ENCODE results near the gene FBXW4.

The FBXW4 gene
- 53.1 to 64.3 (median 55.0) reads per million in 3 donors for total RNA-seq

DNA sequence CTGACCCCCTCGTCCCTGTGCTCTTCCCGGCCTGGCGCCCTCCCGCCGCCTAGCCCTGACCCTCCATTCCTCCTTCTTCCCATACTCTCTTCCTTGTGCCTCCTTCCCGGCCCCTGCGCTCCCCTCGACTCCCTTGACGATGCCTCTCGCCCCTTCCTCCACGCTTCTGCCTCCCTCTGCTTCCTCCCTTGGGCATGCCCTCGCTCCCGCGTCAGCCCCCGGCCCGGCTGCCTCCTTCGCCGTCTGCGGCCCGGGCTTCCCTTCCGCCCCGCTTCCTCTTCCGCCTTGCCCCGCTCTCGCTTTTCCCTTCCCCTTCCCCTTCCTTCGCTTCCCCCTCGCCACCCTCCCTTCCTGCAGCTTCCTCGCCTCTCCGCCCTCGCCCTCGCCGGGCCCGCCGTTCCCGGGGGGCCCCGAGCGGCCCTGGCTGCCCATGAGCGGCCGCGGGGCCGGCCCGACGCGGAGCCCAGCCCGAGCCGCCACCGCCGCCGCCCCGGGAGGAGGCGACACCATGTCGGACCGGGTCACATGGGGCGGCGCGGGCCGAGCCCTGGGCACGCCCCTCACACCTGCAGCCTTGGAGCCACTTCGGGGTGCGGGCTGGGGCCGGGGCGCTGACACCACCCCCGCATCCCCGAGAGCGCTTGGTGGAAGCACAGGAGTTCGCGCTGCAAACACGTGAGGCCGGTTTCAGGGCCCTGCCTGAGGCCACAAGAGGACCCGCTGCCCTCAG lies at the start of gene FBXW4:
Gene FBXW4 (minus strand): TSS at position 497 of the 730 bp plus-strand sequence. CDS start 65 bp downstream, at position 432.
- Histone ChIP-seq H3K36me3 (ENCODE audit: control insufficient read depth, insufficient read depth, low read length) (no peaks in the 10 kb centered on the region), H3K4me3 (ENCODE audit: insufficient read depth, low read depth, low read length, poor library complexity, severe bottlenecking) (peak within 1 kb of the TSS; percentile 84), H3K27ac (ENCODE audit: insufficient read depth, low read length, poor library complexity, severe bottlenecking) (peak within 1 kb of the TSS; percentile 98), H3K27me3 (replicated peaks; ENCODE audit: control insufficient read depth, insufficient read depth, low read length, poor library complexity, severe bottlenecking) (no peaks in the 10 kb centered on the region), H3K9me3 (ENCODE audit: control insufficient read depth, low read length) (no peaks in the 10 kb centered on the region), H3K4me1 (ENCODE audit: control insufficient read depth, insufficient read depth, low read length, poor library complexity, severe bottlenecking) (peaks cover 8% of the 10 kb centered on the region)
- peak; percentile 52 to 64 (median 60) for DNase-seq

DNA sequence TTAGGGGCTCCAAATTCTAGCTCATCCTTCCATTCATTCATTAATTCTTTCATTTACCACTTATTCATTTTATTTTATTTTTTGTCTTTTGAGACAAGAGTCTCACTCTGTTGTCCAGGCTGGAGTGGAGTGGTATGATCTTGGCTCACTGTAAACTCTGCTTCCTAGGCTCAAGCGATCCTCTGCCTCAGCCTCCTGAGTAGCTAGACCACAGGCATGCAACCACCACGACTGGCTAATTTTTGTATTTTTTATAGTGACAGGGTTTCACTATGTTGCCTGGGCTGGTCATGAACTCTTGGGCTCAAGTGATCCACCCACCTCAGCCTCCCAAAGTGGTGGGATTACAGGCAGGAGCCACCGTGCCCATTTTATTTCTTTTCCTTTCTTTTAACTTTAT lies 49.3 kb upstream of the FBXW4 start:
- Histone ChIP-seq H3K9me3 (ENCODE audit: control insufficient read depth, low read length) (no peaks in the 10 kb centered on the region), H3K36me3 (ENCODE audit: control insufficient read depth, insufficient read depth, low read length) (no peaks in the 10 kb centered on the region), H3K4me3 (ENCODE audit: insufficient read depth, low read depth, low read length, poor library complexity, severe bottlenecking) (no peak overlapping the region), H3K4me1 (ENCODE audit: control insufficient read depth, insufficient read depth, low read length, poor library complexity, severe bottlenecking) (no peaks in the 10 kb centered on the region), H3K27me3 (replicated peaks; ENCODE audit: control insufficient read depth, insufficient read depth, low read length, poor library complexity, severe bottlenecking) (no peaks in the 10 kb centered on the region), H3K27ac (ENCODE audit: insufficient read depth, low read length, poor library complexity, severe bottlenecking) (no peak overlapping the region)
- DNase-seq: no peak

GRCh38 chr10:101741938-101742337 lies 47.0 kb upstream of the FBXW4 start:
- Histone ChIP-seq H3K27ac (ENCODE audit: insufficient read depth, low read length, poor library complexity, severe bottlenecking) (no peak overlapping the region), H3K4me1 (ENCODE audit: control insufficient read depth, insufficient read depth, low read length, poor library complexity, severe bottlenecking) (no peaks in the 10 kb centered on the region), H3K27me3 (replicated peaks; ENCODE audit: control insufficient read depth, insufficient read depth, low read length, poor library complexity, severe bottlenecking) (no peaks in the 10 kb centered on the region), H3K36me3 (ENCODE audit: control insufficient read depth, insufficient read depth, low read length) (no peaks in the 10 kb centered on the region), H3K9me3 (ENCODE audit: control insufficient read depth, low read length) (no peaks in the 10 kb centered on the region), H3K4me3 (ENCODE audit: insufficient read depth, low read depth, low read length, poor library complexity, severe bottlenecking) (no peak overlapping the region)
- DNase-seq: no peak

DNA sequence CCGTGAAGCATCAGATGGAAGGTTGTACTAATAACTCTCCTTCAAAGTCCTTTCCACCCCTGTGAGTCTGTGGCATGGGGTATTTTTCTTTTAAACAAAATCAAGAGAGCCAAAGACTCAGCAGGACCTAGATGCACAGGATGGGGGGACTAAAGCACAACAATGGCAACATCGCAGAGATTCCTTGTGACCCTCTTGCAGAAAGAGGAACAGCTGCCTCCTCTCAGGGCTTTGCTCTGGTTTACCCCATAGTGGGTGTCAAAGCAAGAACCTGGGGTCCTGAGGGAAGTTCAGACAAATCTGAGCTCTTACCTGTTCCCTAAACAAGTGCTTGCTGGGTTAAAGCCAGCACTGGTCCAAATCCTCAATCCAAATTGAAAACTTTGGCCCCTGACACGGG lies 41.7 kb upstream of the FBXW4 start:
- DNase-seq: no peak
- Histone ChIP-seq H3K4me1 (ENCODE audit: control insufficient read depth, insufficient read depth, low read length, poor library complexity, severe bottlenecking) (no peaks in the 10 kb centered on the region), H3K36me3 (ENCODE audit: control insufficient read depth, insufficient read depth, low read length) (no peaks in the 10 kb centered on the region), H3K4me3 (ENCODE audit: insufficient read depth, low read depth, low read length, poor library complexity, severe bottlenecking) (no peak overlapping the region), H3K27me3 (replicated peaks; ENCODE audit: control insufficient read depth, insufficient read depth, low read length, poor library complexity, severe bottlenecking) (no peaks in the 10 kb centered on the region), H3K9me3 (ENCODE audit: control insufficient read depth, low read length) (no peaks in the 10 kb centered on the region), H3K27ac (ENCODE audit: insufficient read depth, low read length, poor library complexity, severe bottlenecking) (no peak overlapping the region)

DNA sequence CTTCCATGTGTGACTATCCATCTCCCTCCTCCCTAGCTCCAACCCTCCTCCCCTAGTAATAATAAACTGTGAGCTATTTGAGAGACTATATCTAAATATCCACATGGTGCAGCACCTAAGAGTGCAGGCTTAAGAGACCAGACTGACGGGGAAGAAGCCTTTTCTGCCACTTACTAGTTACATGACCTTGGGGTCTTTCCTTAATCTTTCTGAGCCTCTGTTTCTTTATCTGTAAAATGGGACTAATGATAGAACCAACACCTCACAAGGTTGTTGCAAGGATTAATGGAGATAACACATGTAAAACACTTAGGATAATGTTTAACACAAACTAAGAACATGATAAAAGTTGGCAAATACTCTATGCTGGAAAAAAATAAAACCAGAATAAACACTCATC lies 37.1 kb upstream of the FBXW4 start:
- Histone ChIP-seq H3K36me3 (ENCODE audit: control insufficient read depth, insufficient read depth, low read length) (no peaks in the 10 kb centered on the region), H3K9me3 (ENCODE audit: control insufficient read depth, low read length) (no peaks in the 10 kb centered on the region), H3K4me1 (ENCODE audit: control insufficient read depth, insufficient read depth, low read length, poor library complexity, severe bottlenecking) (no peaks in the 10 kb centered on the region), H3K27ac (ENCODE audit: insufficient read depth, low read length, poor library complexity, severe bottlenecking) (no peak overlapping the region), H3K27me3 (replicated peaks; ENCODE audit: control insufficient read depth, insufficient read depth, low read length, poor library complexity, severe bottlenecking) (no peaks in the 10 kb centered on the region), H3K4me3 (ENCODE audit: insufficient read depth, low read depth, low read length, poor library complexity, severe bottlenecking) (no peak overlapping the region)
- DNase-seq: no peak

- Histone ChIP-seq H3K9me3 (ENCODE audit: control insufficient read depth, low read length) (no peaks in the 10 kb centered on the region), H3K27me3 (replicated peaks; ENCODE audit: control insufficient read depth, insufficient read depth, low read length, poor library complexity, severe bottlenecking) (no peaks in the 10 kb centered on the region), H3K4me1 (ENCODE audit: control insufficient read depth, insufficient read depth, low read length, poor library complexity, severe bottlenecking) (no peaks in the 10 kb centered on the region), H3K27ac (ENCODE audit: insufficient read depth, low read length, poor library complexity, severe bottlenecking) (no peak overlapping the region), H3K4me3 (ENCODE audit: insufficient read depth, low read depth, low read length, poor library complexity, severe bottlenecking) (no peak overlapping the region), H3K36me3 (ENCODE audit: control insufficient read depth, insufficient read depth, low read length) (no peaks in the 10 kb centered on the region)
- no peak for DNase-seq
Observed at GRCh38 chr10:101726115-101726387, 31.1 kb upstream of the FBXW4 start.

GRCh38 chr10:101725296-101726114 lies 30.5 kb upstream of the FBXW4 start:
- no peak overlapping the region for H3K4me3 ChIP-seq (ENCODE audit: insufficient read depth, low read depth, low read length, poor library complexity, severe bottlenecking)
- no peaks in the 10 kb centered on the region for H3K36me3 ChIP-seq (ENCODE audit: control insufficient read depth, insufficient read depth, low read length)
- no peak for DNase-seq
- no peak overlapping the region for H3K27ac ChIP-seq (ENCODE audit: insufficient read depth, low read length, poor library complexity, severe bottlenecking)
- no peaks in the 10 kb centered on the region for H3K9me3 ChIP-seq (ENCODE audit: control insufficient read depth, low read length)
- no peaks in the 10 kb centered on the region for H3K27me3 ChIP-seq (replicated peaks; ENCODE audit: control insufficient read depth, insufficient read depth, low read length, poor library complexity, severe bottlenecking)
- no peaks in the 10 kb centered on the region for H3K4me1 ChIP-seq (ENCODE audit: control insufficient read depth, insufficient read depth, low read length, poor library complexity, severe bottlenecking)

DNA sequence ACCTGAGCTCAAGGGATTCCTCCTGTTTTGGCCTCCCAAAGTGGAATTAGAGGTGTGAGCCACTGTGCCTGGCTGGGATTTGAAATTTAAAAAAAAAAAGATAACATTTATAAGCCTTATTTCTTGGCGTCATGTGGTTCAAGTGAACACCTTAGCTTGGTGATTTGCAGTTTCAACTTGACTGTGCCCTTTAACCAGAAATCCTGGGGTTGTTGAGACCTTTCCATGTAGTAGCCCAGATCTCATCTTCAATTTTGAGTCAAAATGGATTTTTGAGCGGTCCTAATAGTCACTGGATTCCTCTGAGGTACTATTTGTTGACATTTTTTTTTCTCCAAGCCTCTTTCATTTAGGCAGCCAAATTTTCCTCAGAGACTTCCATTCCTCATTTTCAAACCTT lies 29.5 kb upstream of the FBXW4 start:
- Histone ChIP-seq H3K27ac (ENCODE audit: insufficient read depth, low read length, poor library complexity, severe bottlenecking) (no peak overlapping the region), H3K9me3 (ENCODE audit: control insufficient read depth, low read length) (no peaks in the 10 kb centered on the region), H3K27me3 (replicated peaks; ENCODE audit: control insufficient read depth, insufficient read depth, low read length, poor library complexity, severe bottlenecking) (no peaks in the 10 kb centered on the region), H3K36me3 (ENCODE audit: control insufficient read depth, insufficient read depth, low read length) (no peaks in the 10 kb centered on the region), H3K4me3 (ENCODE audit: insufficient read depth, low read depth, low read length, poor library complexity, severe bottlenecking) (no peak overlapping the region), H3K4me1 (ENCODE audit: control insufficient read depth, insufficient read depth, low read length, poor library complexity, severe bottlenecking) (no peaks in the 10 kb centered on the region)
- no peak for DNase-seq

DNA sequence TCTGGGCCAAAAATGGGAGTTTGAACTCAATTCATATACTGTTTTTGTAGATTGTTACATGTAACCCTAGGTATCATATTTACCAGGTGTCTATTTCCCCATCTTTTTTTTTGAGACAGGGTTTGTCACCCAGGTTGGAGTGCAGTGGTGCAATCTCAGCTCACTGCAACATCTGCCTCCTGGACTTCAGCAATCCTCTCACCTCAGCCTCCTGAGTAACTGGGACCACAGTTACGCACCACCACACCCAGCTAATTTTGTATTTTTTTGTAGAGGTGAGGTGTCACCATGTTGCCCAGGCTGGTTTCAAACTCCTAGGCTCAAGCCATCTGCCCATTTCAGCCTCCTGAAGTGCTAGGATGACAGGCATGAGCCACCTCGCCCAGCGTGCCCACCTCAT lies 28.2 kb upstream of the FBXW4 start:
- DNase-seq: no peak
- no peaks in the 10 kb centered on the region for H3K9me3 ChIP-seq (ENCODE audit: control insufficient read depth, low read length)
- H3K4me1 ChIP-seq (ENCODE audit: control insufficient read depth, insufficient read depth, low read length, poor library complexity, severe bottlenecking): no peaks in the 10 kb centered on the region
- no peaks in the 10 kb centered on the region for H3K27me3 ChIP-seq (replicated peaks; ENCODE audit: control insufficient read depth, insufficient read depth, low read length, poor library complexity, severe bottlenecking)
- no peak overlapping the region for H3K4me3 ChIP-seq (ENCODE audit: insufficient read depth, low read depth, low read length, poor library complexity, severe bottlenecking)
- H3K36me3 ChIP-seq (ENCODE audit: control insufficient read depth, insufficient read depth, low read length): no peaks in the 10 kb centered on the region
- no peak overlapping the region for H3K27ac ChIP-seq (ENCODE audit: insufficient read depth, low read length, poor library complexity, severe bottlenecking)

GRCh38 chr10:101721806-101722205 lies 26.8 kb upstream of the FBXW4 start:
- Histone ChIP-seq H3K27ac (ENCODE audit: insufficient read depth, low read length, poor library complexity, severe bottlenecking) (no peak overlapping the region), H3K36me3 (ENCODE audit: control insufficient read depth, insufficient read depth, low read length) (no peaks in the 10 kb centered on the region), H3K27me3 (replicated peaks; ENCODE audit: control insufficient read depth, insufficient read depth, low read length, poor library complexity, severe bottlenecking) (no peaks in the 10 kb centered on the region)

More at GRCh38 chr10:101721806-101722205, 26.8 kb upstream of the FBXW4 start:
- H3K4me1 ChIP-seq (ENCODE audit: control insufficient read depth, insufficient read depth, low read length, poor library complexity, severe bottlenecking): no peaks in the 10 kb centered on the region
- H3K9me3 ChIP-seq (ENCODE audit: control insufficient read depth, low read length): no peaks in the 10 kb centered on the region
- DNase-seq: no peak
- H3K4me3 ChIP-seq (ENCODE audit: insufficient read depth, low read depth, low read length, poor library complexity, severe bottlenecking): no peak overlapping the region
